HEK293 (cell line): ENCODE data around the gene CHCHD10.

ENCODE experiments used
- MEIS1 ChIP-seq: sonication (generic); formaldehyde crosslinking; IDR thresholded peaks from 2 replicates; pipeline ENCODE4 v1.8.1; 2022; ENCODE audit warnings: missing genetic modification reagents, mild to moderate bottlenecking, borderline replicate concordance
- SCRT2 ChIP-seq: fragments of 450-650 bp; formaldehyde crosslinking; IDR thresholded peaks from 2 replicates; pipeline ENCODE4 v1.5.1; 2016; ENCODE audit warnings: missing biosample characterization, missing genetic modification characterization
- TCF7L2 ChIP-seq: IDR thresholded peaks from 2 replicates; pipeline ENCODE4 v1.6.1; 2011; ENCODE audit warnings: low read depth, mild to moderate bottlenecking, inconsistent platforms, low read length, moderate library complexity, borderline replicate concordance
- TRIM28 ChIP-seq: IDR thresholded peaks from 2 replicates; pipeline ENCODE4 v1.6.1; 2011; ENCODE audit warnings: low read length, control low read depth, borderline replicate concordance
- ZBTB17 ChIP-seq: fragments of 450-650 bp; formaldehyde crosslinking; IDR thresholded peaks from 2 replicates; pipeline ENCODE4 v1.5.1; 2016; ENCODE audit warnings: missing biosample characterization, missing genetic modification characterization
- ZBTB7A ChIP-seq: fragments of 450-650 bp; formaldehyde crosslinking; IDR thresholded peaks from 2 replicates; pipeline ENCODE4 v1.5.1; 2016; ENCODE audit warnings: low read depth, missing biosample characterization, missing genetic modification characterization
- ZNF114 ChIP-seq: fragments of 450-650 bp; formaldehyde crosslinking; IDR thresholded peaks from 2 replicates; pipeline ENCODE4 v1.5.0; 2017; ENCODE audit warnings: missing biosample characterization, missing genetic modification characterization
- ZNF121 ChIP-seq: fragments of 450-650 bp; formaldehyde crosslinking; IDR thresholded peaks from 2 replicates; pipeline ENCODE4 v1.5.1; 2016; ENCODE audit warnings: missing biosample characterization, missing genetic modification characterization
- ZNF16 ChIP-seq: fragments of 450-650 bp; formaldehyde crosslinking; IDR thresholded peaks from 2 replicates; pipeline ENCODE4 v1.5.1; 2016; ENCODE audit warnings: low read depth, missing biosample characterization, missing genetic modification characterization
- ZNF184 ChIP-seq: fragments of 450-650 bp; IDR thresholded peaks from 2 replicates; pipeline ENCODE4 v1.5.1; 2018; ENCODE audit warnings: missing biosample characterization, mild to moderate bottlenecking, missing genetic modification characterization
- ZNF211 ChIP-seq: fragments of 450-650 bp; formaldehyde crosslinking; IDR thresholded peaks from 2 replicates; pipeline ENCODE4 v1.5.1; 2016; ENCODE audit warnings: low read depth, missing biosample characterization, missing genetic modification characterization
- ZNF221 ChIP-seq: fragments of 450-650 bp; formaldehyde crosslinking; IDR thresholded peaks from 2 replicates; pipeline ENCODE4 v1.5.1; 2017; ENCODE audit warnings: missing biosample characterization, missing genetic modification characterization, borderline replicate concordance
- ZNF248 ChIP-seq: fragments of 450-650 bp; formaldehyde crosslinking; IDR thresholded peaks from 2 replicates; pipeline ENCODE4 v1.5.1; 2017; ENCODE audit warnings: missing biosample characterization, missing genetic modification characterization
- ZNF266 ChIP-seq: fragments of 450-650 bp; formaldehyde crosslinking; IDR thresholded peaks from 2 replicates; pipeline ENCODE4 v1.5.1; 2016; ENCODE audit warnings: missing biosample characterization, missing genetic modification characterization, low read depth
- ZNF324 ChIP-seq: fragments of 450-650 bp; formaldehyde crosslinking; IDR thresholded peaks from 2 replicates; pipeline ENCODE4 v1.5.1; 2016; ENCODE audit warnings: missing biosample characterization, missing genetic modification characterization
- ZNF335 ChIP-seq: fragments of 450-650 bp; formaldehyde crosslinking; conservative IDR thresholded peaks from 2 replicates; pipeline ENCODE4 v1.5.1; 2016; ENCODE audit warnings: missing biosample characterization, missing genetic modification characterization
- ZNF350 ChIP-seq: fragments of 450-650 bp; formaldehyde crosslinking; IDR thresholded peaks from 2 replicates; pipeline ENCODE4 v1.5.0; 2017; ENCODE audit warnings: missing biosample characterization, mild to moderate bottlenecking, missing genetic modification characterization
- ZNF391 ChIP-seq: fragments of 450-650 bp; formaldehyde crosslinking; IDR thresholded peaks from 2 replicates; pipeline ENCODE4 v1.5.1; 2016; ENCODE audit warnings: low read depth, missing biosample characterization, missing genetic modification characterization, borderline replicate concordance
- ZNF529 ChIP-seq: fragments of 450-650 bp; formaldehyde crosslinking; IDR thresholded peaks from 2 replicates; pipeline ENCODE4 v1.5.1; 2017; ENCODE audit warnings: missing genetic modification characterization, missing biosample characterization; ENCODE audit not compliant: insufficient replicate concordance
- ZNF560 ChIP-seq: fragments of 450-650 bp; formaldehyde crosslinking; IDR thresholded peaks from 2 replicates; pipeline ENCODE4 v1.5.1; 2017; ENCODE audit warnings: missing biosample characterization, missing genetic modification characterization, borderline replicate concordance
- ZNF600 ChIP-seq: fragments of 450-650 bp; formaldehyde crosslinking; IDR thresholded peaks from 2 replicates; pipeline ENCODE4 v1.5.1; 2016; ENCODE audit warnings: missing biosample characterization, missing genetic modification characterization
- ZNF670 ChIP-seq: fragments of 450-650 bp; formaldehyde crosslinking; IDR thresholded peaks from 2 replicates; pipeline ENCODE4 v1.5.1; 2016; ENCODE audit warnings: missing biosample characterization, missing genetic modification characterization, low read depth
- ZNF677 ChIP-seq: fragments of 450-650 bp; IDR thresholded peaks from 2 replicates; pipeline ENCODE4 v1.5.0; 2018; ENCODE audit warnings: missing biosample characterization, mild to moderate bottlenecking, missing genetic modification characterization, moderate library complexity
- ZNF707 ChIP-seq: fragments of 450-650 bp; formaldehyde crosslinking; IDR thresholded peaks from 2 replicates; pipeline ENCODE4 v1.5.1; 2016; ENCODE audit warnings: missing biosample characterization, missing genetic modification characterization
- ZNF776 ChIP-seq: fragments of 450-650 bp; formaldehyde crosslinking; IDR thresholded peaks from 2 replicates; pipeline ENCODE4 v1.5.0; 2017; ENCODE audit warnings: missing biosample characterization, missing genetic modification characterization, borderline replicate concordance
- ZSCAN23 ChIP-seq: fragments of 450-650 bp; formaldehyde crosslinking; IDR thresholded peaks from 2 replicates; pipeline ENCODE4 v1.5.1; 2016; ENCODE audit warnings: missing biosample characterization, missing genetic modification characterization
- ZXDB ChIP-seq: fragments of 450-650 bp; formaldehyde crosslinking; IDR thresholded peaks from 2 replicates; pipeline ENCODE4 v1.5.1; 2016; ENCODE audit warnings: missing biosample characterization, missing genetic modification characterization
- TF ChIP-seq, protein P1 (sequence below): fragments of 450-650 bp; formaldehyde crosslinking; conservative IDR thresholded peaks from 2 replicates; pipeline ENCODE4 v1.5.1; 2016; ENCODE audit warnings: low read depth, missing biosample characterization, missing genetic modification characterization
- TF ChIP-seq, protein P2 (sequence below): fragments of 450-650 bp; IDR thresholded peaks from 2 replicates; pipeline ENCODE4 v1.5.1; 2018; ENCODE audit warnings: missing biosample characterization, missing genetic modification characterization
- TF ChIP-seq, protein P3 (sequence below): fragments of 450-650 bp; formaldehyde crosslinking; IDR thresholded peaks from 2 replicates; pipeline ENCODE4 v1.5.1; 2016; ENCODE audit warnings: missing biosample characterization, missing genetic modification characterization
- TF ChIP-seq, protein P4 (sequence below): fragments of 450-650 bp; formaldehyde crosslinking; optimal IDR thresholded peaks from 2 replicates; pipeline ENCODE3; 2016; ENCODE audit warnings: missing biosample characterization, mild to moderate bottlenecking, missing genetic modification characterization

CHCHD10 gene

DNA sequence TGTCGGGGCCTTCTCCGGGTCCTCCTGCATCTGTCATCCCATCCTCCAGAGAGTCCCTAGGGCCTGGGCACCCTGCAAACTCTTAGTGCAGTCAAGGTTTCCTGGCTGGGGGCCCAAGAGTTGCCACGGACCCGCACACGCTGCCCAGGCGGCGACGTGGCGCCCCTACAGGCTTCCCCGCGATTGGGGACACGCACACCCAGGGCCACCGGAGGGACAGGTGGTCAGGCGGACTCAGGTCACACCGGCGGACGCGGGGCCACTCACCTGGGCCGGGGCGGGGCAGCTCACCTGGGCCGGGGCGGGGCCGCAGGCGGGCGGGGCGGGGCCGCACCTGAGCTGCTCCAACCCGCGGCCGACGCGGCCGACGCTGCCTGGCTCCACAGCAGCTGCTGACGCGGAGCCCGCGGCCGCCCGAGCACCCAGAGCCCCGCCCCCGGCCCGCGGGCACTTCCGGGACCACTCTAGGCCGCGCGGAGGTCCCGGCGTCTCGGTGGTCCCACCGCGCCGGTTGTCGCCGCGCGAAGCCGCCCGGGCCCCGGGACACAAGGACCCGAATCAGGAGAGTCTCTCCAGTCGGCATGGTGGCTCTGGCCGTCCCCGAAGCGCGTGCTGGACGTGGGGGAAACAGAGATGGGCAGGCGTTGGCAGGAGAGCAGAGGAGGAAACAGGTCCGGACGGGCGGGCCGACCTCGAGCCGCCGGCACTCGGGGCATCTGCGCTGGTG is 16.9 kb downstream of the CHCHD10 start, which contains the start of gene ZNF70 (continued):
- TF ChIP-seq, protein P1, sequence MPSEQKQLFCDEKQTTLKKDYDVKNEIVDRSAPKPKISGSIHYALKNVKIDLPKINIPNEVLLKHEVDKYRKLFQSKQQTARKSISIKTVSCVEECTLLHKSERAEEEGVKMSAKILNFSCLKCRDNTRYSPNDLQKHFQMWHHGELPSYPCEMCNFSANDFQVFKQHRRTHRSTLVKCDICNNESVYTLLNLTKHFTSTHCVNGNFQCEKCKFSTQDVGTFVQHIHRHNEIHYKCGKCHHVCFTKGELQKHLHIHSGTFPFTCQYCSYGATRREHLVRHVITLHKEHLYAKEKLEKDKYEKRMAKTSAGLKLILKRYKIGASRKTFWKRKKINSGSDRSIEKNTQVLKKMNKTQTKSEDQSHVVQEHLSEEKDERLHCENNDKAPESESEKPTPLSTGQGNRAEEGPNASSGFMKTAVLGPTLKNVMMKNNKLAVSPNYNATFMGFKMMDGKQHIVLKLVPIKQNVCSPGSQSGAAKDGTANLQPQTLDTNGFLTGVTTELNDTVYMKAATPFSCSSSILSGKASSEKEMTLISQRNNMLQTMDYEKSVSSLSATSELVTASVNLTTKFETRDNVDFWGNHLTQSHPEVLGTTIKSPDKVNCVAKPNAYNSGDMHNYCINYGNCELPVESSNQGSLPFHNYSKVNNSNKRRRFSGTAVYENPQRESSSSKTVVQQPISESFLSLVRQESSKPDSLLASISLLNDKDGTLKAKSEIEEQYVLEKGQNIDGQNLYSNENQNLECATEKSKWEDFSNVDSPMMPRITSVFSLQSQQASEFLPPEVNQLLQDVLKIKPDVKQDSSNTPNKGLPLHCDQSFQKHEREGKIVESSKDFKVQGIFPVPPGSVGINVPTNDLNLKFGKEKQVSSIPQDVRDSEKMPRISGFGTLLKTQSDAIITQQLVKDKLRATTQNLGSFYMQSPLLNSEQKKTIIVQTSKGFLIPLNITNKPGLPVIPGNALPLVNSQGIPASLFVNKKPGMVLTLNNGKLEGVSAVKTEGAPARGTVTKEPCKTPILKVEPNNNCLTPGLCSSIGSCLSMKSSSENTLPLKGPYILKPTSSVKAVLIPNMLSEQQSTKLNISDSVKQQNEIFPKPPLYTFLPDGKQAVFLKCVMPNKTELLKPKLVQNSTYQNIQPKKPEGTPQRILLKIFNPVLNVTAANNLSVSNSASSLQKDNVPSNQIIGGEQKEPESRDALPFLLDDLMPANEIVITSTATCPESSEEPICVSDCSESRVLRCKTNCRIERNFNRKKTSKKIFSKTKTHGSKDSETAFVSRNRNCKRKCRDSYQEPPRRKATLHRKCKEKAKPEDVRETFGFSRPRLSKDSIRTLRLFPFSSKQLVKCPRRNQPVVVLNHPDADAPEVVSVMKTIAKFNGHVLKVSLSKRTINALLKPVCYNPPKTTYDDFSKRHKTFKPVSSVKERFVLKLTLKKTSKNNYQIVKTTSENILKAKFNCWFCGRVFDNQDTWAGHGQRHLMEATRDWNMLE (tag by site-specific recombination): no peak
- TF ChIP-seq ZNF560 (tag by site-specific recombination): no peak
- no peak for TF ChIP-seq TCF7L2
- no peak for TF ChIP-seq ZNF266 (tag by site-specific recombination)
- TF ChIP-seq ZNF600 (tag by site-specific recombination): no peak
- TF ChIP-seq ZBTB17 (tag by site-specific recombination): no peak
- TF ChIP-seq TRIM28: no peak
- TF ChIP-seq ZNF121 (tag by site-specific recombination): no peak
- no peak for TF ChIP-seq ZNF529 (tag by site-specific recombination)
- TF ChIP-seq ZNF16: no peak
- TF ChIP-seq, protein P2, sequence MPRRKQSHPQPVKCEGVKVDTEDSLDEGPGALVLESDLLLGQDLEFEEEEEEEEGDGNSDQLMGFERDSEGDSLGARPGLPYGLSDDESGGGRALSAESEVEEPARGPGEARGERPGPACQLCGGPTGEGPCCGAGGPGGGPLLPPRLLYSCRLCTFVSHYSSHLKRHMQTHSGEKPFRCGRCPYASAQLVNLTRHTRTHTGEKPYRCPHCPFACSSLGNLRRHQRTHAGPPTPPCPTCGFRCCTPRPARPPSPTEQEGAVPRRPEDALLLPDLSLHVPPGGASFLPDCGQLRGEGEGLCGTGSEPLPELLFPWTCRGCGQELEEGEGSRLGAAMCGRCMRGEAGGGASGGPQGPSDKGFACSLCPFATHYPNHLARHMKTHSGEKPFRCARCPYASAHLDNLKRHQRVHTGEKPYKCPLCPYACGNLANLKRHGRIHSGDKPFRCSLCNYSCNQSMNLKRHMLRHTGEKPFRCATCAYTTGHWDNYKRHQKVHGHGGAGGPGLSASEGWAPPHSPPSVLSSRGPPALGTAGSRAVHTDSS (tag by site-specific recombination): no peak
- TF ChIP-seq ZNF184 (tag by site-specific recombination): no peak
- TF ChIP-seq ZBTB7A: 0 out of 2 replicates have a peak, but pooled peaks have one; percentile 21
- TF ChIP-seq, protein P3, sequence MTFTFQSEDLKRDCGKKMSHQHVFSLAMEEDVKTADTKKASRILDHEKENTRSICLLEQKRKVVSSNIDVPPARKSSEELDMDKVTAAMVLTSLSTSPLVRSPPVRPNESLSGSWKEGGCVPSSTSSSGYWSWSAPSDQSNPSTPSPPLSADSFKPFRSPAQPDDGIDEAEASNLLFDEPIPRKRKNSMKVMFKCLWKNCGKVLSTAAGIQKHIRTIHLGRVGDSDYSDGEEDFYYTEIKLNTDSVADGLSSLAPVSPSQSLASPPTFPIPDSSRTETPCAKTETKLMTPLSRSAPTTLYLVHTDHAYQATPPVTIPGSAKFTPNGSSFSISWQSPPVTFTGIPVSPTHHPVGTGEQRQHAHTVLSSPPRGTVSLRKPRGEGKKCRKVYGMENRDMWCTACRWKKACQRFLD: no peak
- TF ChIP-seq, protein P4, sequence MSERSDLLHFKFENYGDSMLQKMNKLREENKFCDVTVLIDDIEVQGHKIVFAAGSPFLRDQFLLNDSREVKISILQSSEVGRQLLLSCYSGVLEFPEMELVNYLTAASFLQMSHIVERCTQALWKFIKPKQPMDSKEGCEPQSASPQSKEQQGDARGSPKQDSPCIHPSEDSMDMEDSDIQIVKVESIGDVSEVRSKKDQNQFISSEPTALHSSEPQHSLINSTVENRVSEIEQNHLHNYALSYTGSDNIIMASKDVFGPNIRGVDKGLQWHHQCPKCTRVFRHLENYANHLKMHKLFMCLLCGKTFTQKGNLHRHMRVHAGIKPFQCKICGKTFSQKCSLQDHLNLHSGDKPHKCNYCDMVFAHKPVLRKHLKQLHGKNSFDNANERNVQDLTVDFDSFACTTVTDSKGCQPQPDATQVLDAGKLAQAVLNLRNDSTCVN (tag by site-specific recombination): peak; percentile 75
- no peak for TF ChIP-seq ZNF677 (tag by site-specific recombination)
- TF ChIP-seq ZXDB (tag by site-specific recombination): peak; percentile 64; the same call in 1 of the 2 replicates
- no peak for TF ChIP-seq ZNF391 (tag by site-specific recombination)
- TF ChIP-seq ZNF776 (tag by site-specific recombination): no peak
- TF ChIP-seq ZNF335 (tag by site-specific recombination): peak; percentile 96
- TF ChIP-seq ZNF707 (tag by site-specific recombination): no peak
- TF ChIP-seq ZNF221 (tag by site-specific recombination): no peak
- no peak for TF ChIP-seq ZNF211
- TF ChIP-seq MEIS1 (CRISPR knock-in tag): no peak
- TF ChIP-seq SCRT2: peak; percentile 58
- TF ChIP-seq ZNF670 (tag by site-specific recombination): no peak
- no peak for TF ChIP-seq ZNF114 (tag by site-specific recombination)
- TF ChIP-seq ZNF324 (tag by site-specific recombination): no peak
- no peak for TF ChIP-seq ZNF350 (tag by site-specific recombination)
- no peak for TF ChIP-seq ZNF248 (tag by site-specific recombination)
- no peak for TF ChIP-seq ZSCAN23
